PC-3 (cell line): ENCODE results near the gene THAP2. TPM values are rescaled to one million over a fixed set of nuclear protein-coding genes. Genes with fewer than 3 reads are reported as not detected.

Source experiments
- ATAC-seq: fragments of 200-7000 bp; cut with Tn5 transposase; 2 replicates; pipeline ENCODE4 v1.9.1; 2020; ENCODE audit warnings: mild to moderate bottlenecking, moderate library complexity
- BruUV-seq: library from RNA; stranded (reverse); fragments of 400-500 nt; replicated peaks from 2 replicates; lab custom pipeline; 2021; lab: Mats Ljungman, UMichigan
- CTCF ChIA-PET: fragments of 300-600 bp; sonication (Branson Sonifier 250); formaldehyde crosslinking; loops from one replicate; lab custom pipeline; 2022; ENCODE audit warnings: antibody characterized with exemption; lab: Charles Lee
- POLR2A ChIA-PET: fragments of 300-600 bp; sonication (Branson Sonifier 250); formaldehyde crosslinking; loops from one replicate; lab custom pipeline; 2022; ENCODE audit warnings: antibody characterized with exemption; ENCODE audit not compliant: unreplicated experiment; lab: Charles Lee
- DNase-seq: peaks from one replicate; pipeline ENCODE4 v3.0.0-alpha.2; 2015
- H2AFZ ChIP-seq: fragments of 300-600 bp; sonication (generic); 2 replicates; pipeline ENCODE4 v1.6.0; 2016; ENCODE audit warnings: antibody characterized with exemption, low read length
- H3F3A ChIP-seq: fragments of 300-600 bp; sonication (generic); one replicate; pipeline ENCODE4 v1.6.0; 2017; ENCODE audit warnings: antibody characterized with exemption, low read length, control low read depth, mild to moderate bottlenecking; ENCODE audit not compliant: unreplicated experiment
- H3K27ac ChIP-seq: fragments of 300-600 bp; sonication (generic); 2 replicates; pipeline ENCODE4 v1.5.1; 2016; ENCODE audit warnings: mild to moderate bottlenecking, low read length
- H3K27me3 ChIP-seq: fragments of 300-600 bp; sonication (generic); 2 replicates; pipeline ENCODE4 v1.6.1; 2016; ENCODE audit warnings: low read length, mixed read lengths
- H3K36me3 ChIP-seq: fragments of 300-600 bp; sonication (generic); 2 replicates; pipeline ENCODE4 v1.6.1; 2016; ENCODE audit warnings: low read depth, mixed run types, low read length, mixed read lengths
- H3K4me1 ChIP-seq: fragments of 300-600 bp; sonication (generic); 2 replicates; pipeline ENCODE4 v1.5.1; 2016; ENCODE audit warnings: low read length; ENCODE audit not compliant: insufficient read depth
- H3K4me2 ChIP-seq: fragments of 300-600 bp; sonication (generic); 2 replicates; pipeline ENCODE4 v1.6.0; 2016; ENCODE audit warnings: low read length
- H3K4me3 ChIP-seq: fragments of 300-600 bp; sonication (generic); 2 replicates; pipeline ENCODE4 v1.5.1; 2016; ENCODE audit warnings: mild to moderate bottlenecking, low read length, mixed read lengths
- H3K79me2 ChIP-seq: fragments of 300-600 bp; sonication (generic); 2 replicates; pipeline ENCODE4 v1.6.1; 2017; ENCODE audit warnings: low read length, mixed read lengths
- H3K9ac ChIP-seq: fragments of 300-600 bp; sonication (generic); 2 replicates; pipeline ENCODE4 v1.6.0; 2016; ENCODE audit warnings: mild to moderate bottlenecking, low read length
- H3K9me2 ChIP-seq: fragments of 300-600 bp; sonication (generic); replicated peaks from 2 replicates; pipeline ENCODE4 v1.6.1; 2016; ENCODE audit warnings: mixed run types, low read length, mixed read lengths
- H3K9me3 ChIP-seq: fragments of 300-600 bp; sonication (generic); 2 replicates; pipeline ENCODE4 v1.6.1; 2016; ENCODE audit warnings: low read length, mixed read lengths
- H4K20me1 ChIP-seq: fragments of 300-600 bp; sonication (generic); 2 replicates; pipeline ENCODE4 v1.6.1; 2016; ENCODE audit warnings: low read length, mixed read lengths
- CTCF ChIP-seq: fragments of 300-600 bp; sonication (generic); conservative IDR thresholded peaks from 2 replicates; pipeline ENCODE4 v1.5.1; 2017; ENCODE audit warnings: antibody characterized with exemption, low read depth, mild to moderate bottlenecking, low read length
- EZH2 ChIP-seq: fragments of 300-600 bp; sonication (generic); IDR thresholded peaks from one replicate; pipeline ENCODE4 v1.6.1; 2017; ENCODE audit warnings: antibody characterized with exemption, mild to moderate bottlenecking, low read length; ENCODE audit not compliant: unreplicated experiment
- EZH2phosphoT487 ChIP-seq: fragments of 300-600 bp; sonication (generic); IDR thresholded peaks from 2 replicates; pipeline ENCODE4 v1.6.1; 2018; ENCODE audit warnings: mild to moderate bottlenecking, antibody characterized with exemption, low read length, borderline replicate concordance
- intact Hi-C: fragments of 100-400 bp; cut with micrococcal nuclease; formaldehyde crosslinking; loops from 2 replicates; pipeline ENCODE4 v1.9.0; 2023
- total RNA-seq: library from RNA; depleted of rRNA; stranded (reverse); fragments of >200 nt; gene quantifications from 2 replicates; pipeline ENCODE4 v1.2.3, GENCODE V29; 2014

THAP2 gene
- total RNA-seq, 1 experiment from 2014 or later, result 1.2 TPM

GRCh38 chr12:71627438-71628002 lies 36.6 kb upstream of the THAP2 start:
- peak overlapping the region; percentile 57 for H3K9ac ChIP-seq
- no peak overlapping the region for H3K4me3 ChIP-seq
- no peaks in the 10 kb centered on the region for H3K27me3 ChIP-seq
- H3K9me2 ChIP-seq, result no peaks in the 10 kb centered on the region
- H3K9me3 ChIP-seq, result no peaks in the 10 kb centered on the region
- DNase-seq (peak; percentile 59), ATAC-seq (peak; percentile 79)
- H3K27ac ChIP-seq, result peak overlapping the region; percentile 86
- peaks cover 8% of the 10 kb centered on the region for H3F3A ChIP-seq
- H3K4me1 ChIP-seq, result peaks cover 27% of the 10 kb centered on the region
- no TSS peak for BruUV-seq
- intact Hi-C loops, result loop anchor here (1.0 kb wide), 1 partner anchor 21 kb away; no protein-coding TSS in a partner anchor
- peak overlapping the region; percentile 52 for H3K4me2 ChIP-seq
- H3K36me3 ChIP-seq, result peaks cover 75% of the 10 kb centered on the region
- no peak overlapping the region for H2AFZ ChIP-seq
- no peak for TF ChIP-seq EZH2phosphoT487
- TF ChIP-seq EZH2, result no peak
- no peak for TF ChIP-seq CTCF
- peaks cover 8% of the 10 kb centered on the region; the same call in 1 of the 2 replicates for H3K79me2 ChIP-seq
- H4K20me1 ChIP-seq, result no peaks in the 10 kb centered on the region
- ChIA-PET POLR2A (interaction anchor here (0.6 kb wide), 3 partner anchors 40 to 215 kb away, joined by 3 to 7 read pairs (median 4); no protein-coding TSS in a partner anchor), CTCF (interaction anchor here (1.5 to 1.9 kb wide), 2 partner anchors 9 to 119 kb away, joined by 4 to 7 read pairs; no protein-coding TSS in a partner anchor)

- Histone ChIP-seq H3K27me3 (no peaks in the 10 kb centered on the region), H3K9me2 (no peaks in the 10 kb centered on the region), H3K36me3 (peaks cover 57% of the 10 kb centered on the region), H3F3A (no peaks in the 10 kb centered on the region), H3K9ac (no peak overlapping the region), H2AFZ (no peak overlapping the region), H3K4me2 (no peak overlapping the region), H3K27ac (no peak overlapping the region), H3K4me3 (no peak overlapping the region), H3K79me2 (no peaks in the 10 kb centered on the region), H4K20me1 (no peaks in the 10 kb centered on the region), H3K4me1 (no peaks in the 10 kb centered on the region), H3K9me3 (no peaks in the 10 kb centered on the region)
- CTCF ChIA-PET, result interaction anchor here (0.6 to 1.4 kb wide), 6 partner anchors 9 to 134 kb away, joined by 3 to 17 read pairs (median 5); partner anchors contain the start of genes THAP2 and TMEM19
- ATAC-seq (peak; percentile 48; the same call in 1 of the 2 replicates), DNase-seq (peak; percentile 84)
- POLR2A ChIA-PET, result no interaction called here
- intact Hi-C loops, result loop anchor here (1.0 to 10.0 kb wide), 2 partner anchors 220 to 422 kb away; no protein-coding TSS in a partner anchor
- TF ChIP-seq EZH2 (no peak), CTCF (peak; percentile 87), EZH2phosphoT487 (no peak)
- BruUV-seq, result no TSS peak
These were observed 27.4 kb upstream of the THAP2 start for GRCh38 chr12:71636704-71637115.

- H4K20me1 ChIP-seq, result no peaks in the 10 kb centered on the region
- H3K27ac ChIP-seq, result no peak overlapping the region
- H3K27me3 ChIP-seq, result no peaks in the 10 kb centered on the region
- H3K4me1 ChIP-seq, result no peaks in the 10 kb centered on the region
- no peak for DNase-seq
- CTCF ChIA-PET, result no interaction called here
- no peaks in the 10 kb centered on the region for H3K9me2 ChIP-seq
- no peak overlapping the region for H3K4me2 ChIP-seq
- BruUV-seq, result no TSS peak
- no peaks in the 10 kb centered on the region for H3K9me3 ChIP-seq
- no peaks in the 10 kb centered on the region for H3F3A ChIP-seq
- H3K36me3 ChIP-seq, result peaks cover 51% of the 10 kb centered on the region
- H3K9ac ChIP-seq, result no peak overlapping the region
- POLR2A ChIA-PET, result no interaction called here
- intact Hi-C loops, result loop anchor here (10.0 kb wide), 1 partner anchor 424 kb away; no protein-coding TSS in a partner anchor
- no peak for ATAC-seq
- TF ChIP-seq EZH2 (no peak), CTCF (no peak), EZH2phosphoT487 (no peak)
- no peak overlapping the region for H3K4me3 ChIP-seq
- H2AFZ ChIP-seq, result no peak overlapping the region
- no peaks in the 10 kb centered on the region for H3K79me2 ChIP-seq
These were observed 25.6 kb upstream of the THAP2 start for GRCh38 chr12:71638499-71638898.
